ENCODE data around the gene PRR18.

DNA sequence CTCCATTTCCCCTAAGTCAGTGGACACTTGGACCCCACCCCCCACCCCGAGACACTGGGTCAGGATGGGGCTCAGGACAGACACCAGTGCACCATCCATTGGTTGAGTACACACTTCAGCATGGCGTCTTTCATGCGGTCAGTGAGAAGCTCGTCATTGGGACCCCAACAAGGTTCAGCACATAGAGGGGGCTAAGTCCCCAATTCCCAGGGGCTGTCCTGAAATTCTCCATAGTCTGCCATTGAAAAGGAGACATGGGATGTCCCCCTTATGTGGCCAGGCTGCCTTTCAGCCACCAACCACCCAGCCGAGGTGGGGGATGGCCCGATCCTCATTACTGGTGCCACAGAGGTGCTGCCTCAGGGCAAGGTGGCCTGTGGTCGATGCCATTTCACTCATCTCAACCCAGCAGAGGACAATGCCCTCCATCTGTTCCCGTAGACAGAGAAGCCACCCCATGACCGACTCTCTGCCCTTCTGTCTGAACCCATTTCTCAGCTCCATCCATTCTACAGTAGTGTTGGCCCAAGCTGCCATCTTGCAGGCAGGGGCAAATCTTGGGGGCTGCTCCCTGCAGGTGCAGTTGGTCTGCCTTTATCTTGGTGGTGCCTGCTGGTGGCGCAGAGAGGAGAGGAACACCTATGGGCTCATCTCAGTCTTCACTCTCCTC lies 37.4 kb downstream of the PRR18 start:
- TF ChIP-seq, protein P1, sequence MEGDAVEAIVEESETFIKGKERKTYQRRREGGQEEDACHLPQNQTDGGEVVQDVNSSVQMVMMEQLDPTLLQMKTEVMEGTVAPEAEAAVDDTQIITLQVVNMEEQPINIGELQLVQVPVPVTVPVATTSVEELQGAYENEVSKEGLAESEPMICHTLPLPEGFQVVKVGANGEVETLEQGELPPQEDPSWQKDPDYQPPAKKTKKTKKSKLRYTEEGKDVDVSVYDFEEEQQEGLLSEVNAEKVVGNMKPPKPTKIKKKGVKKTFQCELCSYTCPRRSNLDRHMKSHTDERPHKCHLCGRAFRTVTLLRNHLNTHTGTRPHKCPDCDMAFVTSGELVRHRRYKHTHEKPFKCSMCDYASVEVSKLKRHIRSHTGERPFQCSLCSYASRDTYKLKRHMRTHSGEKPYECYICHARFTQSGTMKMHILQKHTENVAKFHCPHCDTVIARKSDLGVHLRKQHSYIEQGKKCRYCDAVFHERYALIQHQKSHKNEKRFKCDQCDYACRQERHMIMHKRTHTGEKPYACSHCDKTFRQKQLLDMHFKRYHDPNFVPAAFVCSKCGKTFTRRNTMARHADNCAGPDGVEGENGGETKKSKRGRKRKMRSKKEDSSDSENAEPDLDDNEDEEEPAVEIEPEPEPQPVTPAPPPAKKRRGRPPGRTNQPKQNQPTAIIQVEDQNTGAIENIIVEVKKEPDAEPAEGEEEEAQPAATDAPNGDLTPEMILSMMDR (IDR thresholded peaks at IDR 0.05; ENCODE audit: insufficient read depth, low read depth, low read length), result no peak
- TF ChIP-seq EZH2 (IDR thresholded peaks at IDR 0.05; ENCODE audit: insufficient read depth, low read length), result no peak

Data from astrocyte (in vitro differentiated cells and primary cell).